Karpas-422 (cell line): ENCODE results near the gene SPAG16. TPM values are rescaled to one million over a fixed set of nuclear protein-coding genes. Genes with fewer than 3 reads are reported as not detected.

Experiments
- DNase-seq: peaks from one replicate; pipeline ENCODE4 v3.0.0-alpha.2; 2015
- H2AFZ ChIP-seq: fragments of 200-600 bp; sonication (generic); 2 replicates; pipeline ENCODE4 v1.6.1; 2014; ENCODE audit warnings: antibody characterized with exemption, low read length, mixed read lengths
- H3K27ac ChIP-seq: fragments of 200-600 bp; sonication (generic); 2 replicates; pipeline ENCODE4 v1.5.1; 2014; ENCODE audit warnings: mild to moderate bottlenecking, low read length, moderate library complexity
- H3K27me3 ChIP-seq: fragments of 200-600 bp; sonication (generic); 2 replicates; pipeline ENCODE4 v1.6.1; 2014; ENCODE audit warnings: low read length, mixed read lengths
- H3K36me3 ChIP-seq: fragments of 200-600 bp; sonication (generic); 2 replicates; pipeline ENCODE4 v1.6.1; 2014; ENCODE audit warnings: low read length, mixed read lengths; ENCODE audit not compliant: insufficient read depth
- H3K4me1 ChIP-seq: fragments of 200-600 bp; sonication (generic); 2 replicates; pipeline ENCODE4 v1.6.1; 2014; ENCODE audit warnings: mild to moderate bottlenecking, low read length, mixed read lengths
- H3K4me2 ChIP-seq: fragments of 200-600 bp; sonication (generic); 2 replicates; pipeline ENCODE4 v1.6.1; 2014; ENCODE audit warnings: low read length, low read depth, mild to moderate bottlenecking; ENCODE audit not compliant: poor library complexity, severe bottlenecking
- H3K4me3 ChIP-seq: fragments of 200-600 bp; sonication (generic); 2 replicates; pipeline ENCODE4 v1.5.1; 2014; ENCODE audit warnings: mild to moderate bottlenecking, antibody characterized with exemption, low read length, mixed read lengths
- H3K79me2 ChIP-seq: fragments of 200-600 bp; sonication (generic); 2 replicates; pipeline ENCODE4 v1.6.1; 2014; ENCODE audit warnings: mild to moderate bottlenecking, low read length, mixed read lengths
- H3K9ac ChIP-seq: fragments of 200-600 bp; sonication (generic); 2 replicates; pipeline ENCODE4 v1.6.0; 2014; ENCODE audit warnings: low read length
- H3K9me2 ChIP-seq: fragments of 200-600 bp; sonication (generic), shearing (Covaris generic); replicated peaks from 2 replicates; pipeline ENCODE4 v1.6.0; 2014; ENCODE audit warnings: mild to moderate bottlenecking, low read length, moderate library complexity; ENCODE audit not compliant: insufficient read depth
- H3K9me3 ChIP-seq: fragments of 300-700, 200-600 bp; sonication (generic); 2 replicates; pipeline ENCODE4 v1.6.1; 2014; ENCODE audit warnings: low read length, mixed read lengths
- H4K20me1 ChIP-seq: fragments of 200-600 bp; sonication (generic); 2 replicates; pipeline ENCODE4 v1.6.1; 2014; ENCODE audit warnings: mild to moderate bottlenecking, antibody characterized with exemption, low read length, low read depth; ENCODE audit not compliant: insufficient read depth
- total RNA-seq: library from RNA; depleted of rRNA; stranded (reverse); fragments of >200 nt; shearing (Covaris generic); gene quantifications from 2 replicates; pipeline ENCODE4 v1.2.3, GENCODE V29; 2014; ENCODE audit warnings: low replicate concordance

SPAG16 gene
- total RNA-seq, 1 experiment from 2014 or later = 67.8 TPM

DNA sequence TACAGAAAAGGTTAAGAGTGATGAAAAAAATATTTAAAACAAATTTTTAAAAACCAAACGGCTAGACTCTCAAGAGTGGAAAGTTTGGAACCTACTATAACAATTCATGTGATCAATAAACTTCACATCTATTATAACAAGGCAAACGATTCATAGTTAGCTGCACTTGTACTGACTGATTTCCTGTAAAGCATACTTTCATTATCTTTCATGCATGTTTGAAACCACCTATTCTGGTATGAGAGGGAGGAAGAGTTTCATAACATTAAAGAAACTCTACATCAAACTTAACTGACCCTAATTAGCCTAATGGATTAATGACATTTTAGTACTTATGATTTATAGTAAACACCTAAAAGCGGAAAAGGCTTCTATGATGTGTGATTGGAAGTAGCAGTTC is 1082.9 kb downstream of the SPAG16 start:
- Histone ChIP-seq H3K36me3 (no peaks in the 10 kb centered on the region), H3K4me3 (no peak overlapping the region), H3K27me3 (no peaks in the 10 kb centered on the region), H3K9me3 (peaks cover 6% of the 10 kb centered on the region), H3K9ac (no peak overlapping the region), H3K79me2 (no peaks in the 10 kb centered on the region), H3K4me2 (no peak overlapping the region), H3K4me1 (no peaks in the 10 kb centered on the region), H4K20me1 (no peaks in the 10 kb centered on the region), H3K27ac (no peak overlapping the region), H3K9me2 (no peaks in the 10 kb centered on the region; the same call in 1 of the 2 replicates), H2AFZ (no peak overlapping the region)
- DNase-seq = no peak

- Histone ChIP-seq H3K27ac (no peak overlapping the region), H3K4me2 (no peak overlapping the region), H3K4me3 (no peak overlapping the region), H4K20me1 (no peaks in the 10 kb centered on the region), H3K27me3 (no peaks in the 10 kb centered on the region), H3K4me1 (no peaks in the 10 kb centered on the region), H3K9ac (no peak overlapping the region), H3K79me2 (no peaks in the 10 kb centered on the region), H3K9me2 (no peaks in the 10 kb centered on the region), H3K36me3 (no peaks in the 10 kb centered on the region), H3K9me3 (no peaks in the 10 kb centered on the region; the same call in 1 of the 2 replicates), H2AFZ (no peak overlapping the region)
- no peak for DNase-seq
Observed at GRCh38 chr2:214376618-214377285, 1092.5 kb downstream of the SPAG16 start.

- DNase-seq = no peak
- Histone ChIP-seq H3K79me2 (no peaks in the 10 kb centered on the region), H3K4me3 (no peak overlapping the region), H3K4me1 (no peaks in the 10 kb centered on the region), H3K9me3 (no peaks in the 10 kb centered on the region; the same call in 1 of the 2 replicates), H3K36me3 (no peaks in the 10 kb centered on the region), H4K20me1 (no peaks in the 10 kb centered on the region), H3K9me2 (no peaks in the 10 kb centered on the region), H3K27ac (no peak overlapping the region), H3K9ac (no peak overlapping the region), H3K4me2 (no peak overlapping the region), H3K27me3 (no peaks in the 10 kb centered on the region), H2AFZ (no peak overlapping the region)
Observed at GRCh38 chr2:214377286-214377624, 1093.0 kb downstream of the SPAG16 start.

GRCh38 chr2:214378455-214379103 is 1094.3 kb downstream of the SPAG16 start:
- Histone ChIP-seq H3K9ac (no peak overlapping the region), H3K4me3 (no peak overlapping the region), H2AFZ (no peak overlapping the region), H3K9me2 (no peaks in the 10 kb centered on the region), H3K27me3 (no peaks in the 10 kb centered on the region), H3K9me3 (no peaks in the 10 kb centered on the region), H3K79me2 (no peaks in the 10 kb centered on the region), H3K36me3 (no peaks in the 10 kb centered on the region), H3K4me1 (no peaks in the 10 kb centered on the region), H4K20me1 (no peaks in the 10 kb centered on the region), H3K27ac (no peak overlapping the region), H3K4me2 (no peak overlapping the region)
- no peak for DNase-seq

DNA sequence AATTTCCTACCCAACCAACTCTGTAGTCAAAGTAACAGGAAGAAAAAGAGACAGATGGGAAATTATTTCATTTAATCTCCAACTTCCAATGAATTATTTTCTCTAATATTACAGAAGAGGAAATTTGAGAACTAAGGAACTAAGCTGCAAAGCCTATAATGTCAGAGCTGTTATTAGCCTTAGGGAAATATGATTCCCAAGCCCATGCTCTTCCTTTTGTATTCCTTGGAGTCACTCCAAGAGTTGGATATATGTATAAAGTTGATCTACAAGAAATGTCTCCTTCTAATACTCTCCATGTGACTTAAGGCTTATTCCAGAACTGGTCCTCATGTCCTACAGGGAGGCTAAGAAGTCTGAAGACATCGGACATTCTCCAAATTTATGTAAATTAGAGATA is 1095.0 kb downstream of the SPAG16 start:
- H3K9me3 ChIP-seq = no peaks in the 10 kb centered on the region
- no peak overlapping the region for H3K27ac ChIP-seq
- no peaks in the 10 kb centered on the region for H3K9me2 ChIP-seq
- no peaks in the 10 kb centered on the region for H3K36me3 ChIP-seq
- H2AFZ ChIP-seq = no peak overlapping the region
- DNase-seq = no peak
- no peaks in the 10 kb centered on the region for H4K20me1 ChIP-seq
- H3K4me3 ChIP-seq = no peak overlapping the region
- no peak overlapping the region for H3K9ac ChIP-seq
- no peaks in the 10 kb centered on the region for H3K4me1 ChIP-seq
- no peak overlapping the region for H3K4me2 ChIP-seq
- H3K79me2 ChIP-seq = no peaks in the 10 kb centered on the region
- H3K27me3 ChIP-seq = no peaks in the 10 kb centered on the region

DNA sequence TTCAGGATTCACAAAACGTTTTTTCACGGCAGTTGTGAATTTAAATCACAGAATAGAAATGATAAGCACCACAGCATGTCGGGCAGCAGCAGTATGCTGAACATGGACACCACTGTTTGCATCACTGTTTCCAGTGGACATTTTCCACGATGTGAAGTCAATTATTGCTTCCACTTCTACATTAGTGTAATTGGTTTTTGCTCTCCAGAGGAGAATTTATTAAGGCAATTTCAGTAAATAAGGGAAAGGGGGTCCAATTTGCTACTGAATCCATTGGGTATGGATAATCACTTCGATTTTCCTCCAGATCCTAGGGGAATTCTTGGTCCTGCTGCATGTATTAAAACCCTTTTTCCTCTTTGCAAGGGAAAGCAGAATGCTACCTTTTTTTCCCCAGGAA is 1096.4 kb downstream of the SPAG16 start:
- Histone ChIP-seq H3K9ac (no peak overlapping the region), H4K20me1 (no peaks in the 10 kb centered on the region), H2AFZ (no peak overlapping the region), H3K27ac (no peak overlapping the region), H3K4me3 (no peak overlapping the region), H3K36me3 (no peaks in the 10 kb centered on the region), H3K4me2 (no peak overlapping the region), H3K9me2 (no peaks in the 10 kb centered on the region), H3K27me3 (no peaks in the 10 kb centered on the region), H3K9me3 (0 out of 2 replicates have a peak, but pooled peaks cover 4% of the 10 kb centered on the region), H3K4me1 (no peaks in the 10 kb centered on the region), H3K79me2 (no peaks in the 10 kb centered on the region)
- DNase-seq = no peak

DNA sequence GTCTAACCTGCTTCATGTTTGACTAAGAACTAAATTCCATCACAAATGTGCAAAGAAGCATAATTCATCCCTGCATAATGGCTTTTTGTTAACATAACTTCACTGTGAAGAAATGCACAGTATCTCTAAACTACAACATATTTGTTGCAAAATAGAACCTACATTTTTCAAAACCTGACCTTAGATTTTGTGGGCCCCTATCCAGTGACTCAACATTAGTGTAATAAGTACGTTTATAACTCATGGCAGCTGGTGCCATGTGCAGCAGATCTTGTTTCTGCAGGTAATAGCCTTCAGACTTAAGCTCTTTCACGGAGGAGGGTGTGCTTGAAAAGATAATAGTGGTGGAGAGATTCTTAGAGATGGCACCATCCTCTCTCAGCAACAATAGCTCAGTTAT is 1098.0 kb downstream of the SPAG16 start:
- 0 out of 2 replicates have a peak, but pooled peaks cover 4% of the 10 kb centered on the region for H3K9me3 ChIP-seq
- H3K4me1 ChIP-seq = no peaks in the 10 kb centered on the region
- no peaks in the 10 kb centered on the region for H4K20me1 ChIP-seq
- no peak overlapping the region for H3K4me3 ChIP-seq
- no peak overlapping the region for H2AFZ ChIP-seq
- H3K9ac ChIP-seq = no peak overlapping the region
- no peak overlapping the region for H3K4me2 ChIP-seq
- H3K36me3 ChIP-seq = no peaks in the 10 kb centered on the region
- no peaks in the 10 kb centered on the region for H3K9me2 ChIP-seq
- H3K79me2 ChIP-seq = no peaks in the 10 kb centered on the region
- H3K27me3 ChIP-seq = no peaks in the 10 kb centered on the region
- no peak for DNase-seq
- no peak overlapping the region for H3K27ac ChIP-seq

GRCh38 chr2:214386720-214387119 is 1102.5 kb downstream of the SPAG16 start:
- no peak for DNase-seq
- Histone ChIP-seq H3K27ac (no peak overlapping the region), H3K27me3 (no peaks in the 10 kb centered on the region), H4K20me1 (no peaks in the 10 kb centered on the region), H3K9me2 (no peaks in the 10 kb centered on the region), H3K9me3 (peaks cover 6% of the 10 kb centered on the region; the same call in 1 of the 2 replicates), H2AFZ (no peak overlapping the region), H3K36me3 (no peaks in the 10 kb centered on the region), H3K79me2 (no peaks in the 10 kb centered on the region), H3K4me3 (no peak overlapping the region), H3K4me2 (no peak overlapping the region), H3K4me1 (no peaks in the 10 kb centered on the region), H3K9ac (no peak overlapping the region)
